Activated CD8-positive, alpha-beta memory T cell treated with anti-CD3 and anti-CD28 coated beads for 4 hours (primary cell): ENCODE results near the gene SLC28A3.

Source experiments
- DNase-seq, 2 donors: peaks; one replicate each; pipeline ENCODE4 v3.0.0-alpha.2; 2020; ENCODE audit warnings: low read depth in 2 of 2

The SLC28A3 gene

GRCh38 chr9:84241817-84242373 is 98.7 kb downstream of the SLC28A3 start:
- no peak for DNase-seq

- no peak for DNase-seq
Measured at GRCh38 chr9:84239343-84239742, 101.2 kb downstream of the SLC28A3 start.

- no peak for DNase-seq
Measured at GRCh38 chr9:84238652-84239051, 101.9 kb downstream of the SLC28A3 start.

- DNase-seq, result no peak
Measured at GRCh38 chr9:84235511-84235910, 105.0 kb downstream of the SLC28A3 start.

GRCh38 chr9:84230355-84231145 is 110.0 kb downstream of the SLC28A3 start:
- DNase-seq, result no peak

GRCh38 chr9:84229191-84229590 is 111.4 kb downstream of the SLC28A3 start:
- no peak for DNase-seq

- DNase-seq, result no peak
Measured at GRCh38 chr9:84228130-84228720, 112.3 kb downstream of the SLC28A3 start.

GRCh38 chr9:84226126-84226525 is 114.4 kb downstream of the SLC28A3 start:
- DNase-seq, result no peak
